DOHH2 (cell line): ENCODE data around the gene TREM1.

ENCODE experiments used
- EZH2phosphoT487 ChIP-seq: fragments of 200-600 bp; sonication (generic); IDR thresholded peaks from 2 replicates; pipeline ENCODE4 v1.6.1; 2017; ENCODE audit warnings: borderline replicate concordance, mild to moderate bottlenecking, antibody characterized with exemption, low read length, moderate library complexity, mixed read lengths
- TF ChIP-seq, protein P1 (sequence below): fragments of 200-600 bp; sonication (generic); IDR thresholded peaks from one replicate; pipeline ENCODE4 v1.5.1; 2014; ENCODE audit warnings: antibody characterized with exemption, mild to moderate bottlenecking, low read depth, low read length; ENCODE audit not compliant: poor library complexity, severe bottlenecking

GRCh38 chr6:41258196-41258493, 28.3 kb downstream of the TREM1 start:
- TF ChIP-seq, protein P1, sequence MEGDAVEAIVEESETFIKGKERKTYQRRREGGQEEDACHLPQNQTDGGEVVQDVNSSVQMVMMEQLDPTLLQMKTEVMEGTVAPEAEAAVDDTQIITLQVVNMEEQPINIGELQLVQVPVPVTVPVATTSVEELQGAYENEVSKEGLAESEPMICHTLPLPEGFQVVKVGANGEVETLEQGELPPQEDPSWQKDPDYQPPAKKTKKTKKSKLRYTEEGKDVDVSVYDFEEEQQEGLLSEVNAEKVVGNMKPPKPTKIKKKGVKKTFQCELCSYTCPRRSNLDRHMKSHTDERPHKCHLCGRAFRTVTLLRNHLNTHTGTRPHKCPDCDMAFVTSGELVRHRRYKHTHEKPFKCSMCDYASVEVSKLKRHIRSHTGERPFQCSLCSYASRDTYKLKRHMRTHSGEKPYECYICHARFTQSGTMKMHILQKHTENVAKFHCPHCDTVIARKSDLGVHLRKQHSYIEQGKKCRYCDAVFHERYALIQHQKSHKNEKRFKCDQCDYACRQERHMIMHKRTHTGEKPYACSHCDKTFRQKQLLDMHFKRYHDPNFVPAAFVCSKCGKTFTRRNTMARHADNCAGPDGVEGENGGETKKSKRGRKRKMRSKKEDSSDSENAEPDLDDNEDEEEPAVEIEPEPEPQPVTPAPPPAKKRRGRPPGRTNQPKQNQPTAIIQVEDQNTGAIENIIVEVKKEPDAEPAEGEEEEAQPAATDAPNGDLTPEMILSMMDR: no peak
- no peak for TF ChIP-seq EZH2phosphoT487
